Large intestine (tissue), 3 donors: ENCODE data around the gene TP53RK. TPM values are rescaled to one million over a fixed set of nuclear protein-coding genes. Genes with fewer than 3 reads are reported as not detected.

ENCODE experiments used
- DNase-seq, 2 donors: peaks; one replicate each; pipeline versions ENCODE4 v3.0.0 to v3.0.0-alpha.2; 2013
- H3K27ac ChIP-seq: one replicate; pipeline ENCODE4 v1.5.1; 2013; ENCODE audit warnings: low read length
- H3K27me3 ChIP-seq: 2 replicates; pipeline ENCODE4 v1.6.1; 2013; ENCODE audit warnings: low read length; ENCODE audit not compliant: control insufficient read depth, insufficient read depth
- H3K36me3 ChIP-seq: 2 replicates; pipeline ENCODE4 v1.6.1; 2013; ENCODE audit warnings: low read length; ENCODE audit not compliant: control insufficient read depth, insufficient read depth
- H3K4me1 ChIP-seq: one replicate; pipeline ENCODE4 v1.6.1; 2013; ENCODE audit warnings: low read length; ENCODE audit not compliant: control insufficient read depth, insufficient read depth
- H3K4me3 ChIP-seq: one replicate; pipeline ENCODE4 v1.5.1; 2013; ENCODE audit warnings: low read length
- H3K9me3 ChIP-seq: one replicate; pipeline ENCODE4 v1.6.1; 2013; ENCODE audit warnings: mild to moderate bottlenecking, low read depth, low read length, moderate library complexity; ENCODE audit not compliant: control insufficient read depth
- WGBS: methylation state at CpG from one replicate; pipeline ENCODE4 v1.1.5; 2013; ENCODE audit warnings: low lambda C conversion rate; ENCODE audit not compliant: insufficient coverage; 5-methylcytosine and 5-hydroxymethylcytosine counted together
- polyA plus RNA-seq: library from polyadenylated mRNA; unstranded; fragments of 120-200 nt; gene quantifications from one replicate; pipeline ENCODE4 v1.2.1, GENCODE V29; 2013

The TP53RK gene
- polyA plus RNA-seq, 1 donor: 13.1 TPM

GRCh38 chr20:46699651-46700359 lies 10.6 kb upstream of the TP53RK start:
- Histone ChIP-seq H3K27me3 (peaks cover 4% of the 10 kb centered on the region), H3K4me3 (no peak overlapping the region), H3K4me1 (no peaks in the 10 kb centered on the region), H3K9me3 (no peaks in the 10 kb centered on the region), H3K27ac (no peak overlapping the region), H3K36me3 (no peaks in the 10 kb centered on the region)
- DNase-seq: no peak
- 40% methylated on average over 1 of the region's 12 CpGs for WGBS

DNA sequence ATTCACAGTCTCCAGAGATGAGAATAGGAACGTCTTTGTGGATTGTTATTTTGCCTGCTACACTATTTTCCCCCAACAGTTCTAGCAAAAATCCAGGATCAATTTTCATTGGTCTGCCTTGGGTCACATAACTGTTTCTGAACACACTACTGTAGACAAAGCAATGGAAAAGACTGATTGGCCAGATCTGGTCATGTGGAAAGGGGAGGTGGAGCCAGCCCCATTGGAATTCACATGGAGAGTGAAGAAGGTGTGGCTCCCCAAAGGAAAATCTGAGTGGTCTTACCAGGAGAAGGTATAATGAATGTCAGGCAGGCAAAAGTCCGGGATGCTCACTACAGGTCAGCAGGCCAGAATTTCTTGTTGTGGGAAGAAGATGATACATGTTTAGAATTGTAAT lies 9.5 kb upstream of the TP53RK start:
- DNase-seq: no peak
- Histone ChIP-seq H3K9me3 (no peaks in the 10 kb centered on the region), H3K4me3 (no peak overlapping the region), H3K4me1 (no peaks in the 10 kb centered on the region), H3K36me3 (no peaks in the 10 kb centered on the region), H3K27ac (no peak overlapping the region), H3K27me3 (peaks cover 4% of the 10 kb centered on the region)
- 100% methylated on average over 1 of the region's 2 CpGs for WGBS

DNA sequence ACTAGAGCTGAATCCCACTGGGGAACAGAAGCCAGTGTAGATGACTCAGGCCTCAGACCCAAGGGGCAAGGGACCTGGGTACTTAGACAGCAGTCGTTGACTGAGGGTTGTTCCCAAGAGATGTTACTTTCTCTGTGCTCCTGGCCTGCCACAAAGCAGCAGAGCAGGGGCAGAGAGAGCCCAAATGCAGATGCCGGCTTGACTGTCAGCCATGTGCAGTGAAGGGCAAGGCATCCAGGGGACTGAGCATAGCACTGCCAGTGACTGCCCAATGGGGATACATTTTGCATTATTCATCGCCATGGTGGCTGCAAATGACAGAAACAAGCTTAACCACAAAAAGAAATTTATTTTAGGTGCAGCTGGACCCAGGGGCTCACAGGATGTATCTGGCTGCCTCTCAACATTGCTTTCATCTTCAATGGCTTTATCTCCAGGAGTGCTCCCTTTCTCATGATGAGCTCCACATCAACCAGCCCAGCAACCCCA lies 7.6 kb upstream of the TP53RK start:
- no CpG with 5 or more reads among the region's 3 CpGs for WGBS
- H3K9me3 ChIP-seq: no peaks in the 10 kb centered on the region
- no peaks in the 10 kb centered on the region for H3K36me3 ChIP-seq
- H3K27ac ChIP-seq: no peak overlapping the region
- DNase-seq: no peak
- no peaks in the 10 kb centered on the region for H3K4me1 ChIP-seq
- H3K27me3 ChIP-seq: peaks cover 4% of the 10 kb centered on the region
- H3K4me3 ChIP-seq: no peak overlapping the region

DNA sequence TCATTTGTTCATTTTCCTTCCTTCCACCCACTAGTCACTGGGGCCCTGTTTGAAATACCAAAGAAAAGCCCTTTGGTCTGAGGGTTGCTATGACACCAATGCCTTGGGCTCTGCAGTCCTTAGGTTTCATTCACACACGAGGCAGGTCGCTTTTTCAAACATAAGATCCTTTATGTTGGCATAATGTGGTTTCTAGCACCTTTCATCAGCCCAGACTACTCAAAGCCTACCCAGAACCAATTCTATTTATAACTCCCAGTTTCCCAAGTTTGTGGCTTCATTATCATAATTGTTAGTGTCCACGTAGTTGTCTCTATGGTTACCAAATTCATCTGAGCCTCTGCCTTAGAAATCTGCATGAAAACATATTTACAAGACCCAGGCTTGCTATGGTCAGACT lies 6.6 kb upstream of the TP53RK start:
- Histone ChIP-seq H3K9me3 (no peaks in the 10 kb centered on the region), H3K27ac (no peak overlapping the region), H3K27me3 (peaks cover 4% of the 10 kb centered on the region), H3K4me1 (no peaks in the 10 kb centered on the region), H3K4me3 (no peak overlapping the region), H3K36me3 (no peaks in the 10 kb centered on the region)
- WGBS: no CpG with 5 or more reads among the region's 3 CpGs
- peak in 1 of 2 donors; percentile 30 for DNase-seq

- H3K4me3 ChIP-seq: no peak overlapping the region
- WGBS: 80% methylated on average over 1 of the region's 2 CpGs
- DNase-seq: no peak
- H3K27ac ChIP-seq: no peak overlapping the region
- H3K9me3 ChIP-seq: no peaks in the 10 kb centered on the region
- H3K27me3 ChIP-seq: peaks cover under 1% of the 10 kb centered on the region
- no peaks in the 10 kb centered on the region for H3K4me1 ChIP-seq
- no peaks in the 10 kb centered on the region for H3K36me3 ChIP-seq
Observed at GRCh38 chr20:46694484-46694883, 5.2 kb upstream of the TP53RK start.

GRCh38 chr20:46691196-46691595 lies 2.0 kb upstream of the TP53RK start:
- WGBS: 94% methylated on average over 4 of the region's 4 CpGs
- Histone ChIP-seq H3K36me3 (peaks cover 4% of the 10 kb centered on the region), H3K4me1 (no peaks in the 10 kb centered on the region), H3K27ac (no peak overlapping the region), H3K4me3 (no peak overlapping the region), H3K27me3 (no peaks in the 10 kb centered on the region), H3K9me3 (no peaks in the 10 kb centered on the region)
- no peak for DNase-seq

GRCh38 chr20:46690219-46691106 lies 1.2 kb upstream of the TP53RK start:
- H3K9me3 ChIP-seq: no peaks in the 10 kb centered on the region
- H3K4me3 ChIP-seq: peak overlapping the region; percentile 71
- peak overlapping the region; percentile 78 for H3K27ac ChIP-seq
- H3K4me1 ChIP-seq: no peaks in the 10 kb centered on the region
- peaks cover 4% of the 10 kb centered on the region for H3K36me3 ChIP-seq
- peak in 1 of 2 donors; percentile 44 for DNase-seq
- H3K27me3 ChIP-seq: no peaks in the 10 kb centered on the region
- 64% methylated on average over 11 of the region's 13 CpGs for WGBS

DNA sequence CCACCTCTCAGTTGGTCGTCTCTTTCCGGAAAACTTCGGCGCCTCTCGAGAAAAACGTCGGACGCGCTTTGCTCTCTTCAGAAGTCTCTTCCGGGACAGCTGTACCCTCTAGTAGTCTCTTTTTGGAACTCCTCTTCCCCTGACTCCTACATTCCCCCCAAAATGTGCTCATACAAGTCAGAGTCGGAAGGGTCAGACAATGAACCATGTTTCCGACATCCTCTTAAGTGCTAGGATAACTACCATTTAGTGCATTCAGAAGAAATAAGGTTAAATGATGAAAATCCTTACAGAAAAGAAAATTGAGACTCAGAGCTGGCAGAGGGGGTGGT lies 476 bp upstream of the TP53RK start:
- Histone ChIP-seq H3K27me3 (no peaks in the 10 kb centered on the region), H3K27ac (peak overlapping the region; percentile 78), H3K4me3 (peak overlapping the region; percentile 71), H3K36me3 (peaks cover 4% of the 10 kb centered on the region), H3K4me1 (no peaks in the 10 kb centered on the region), H3K9me3 (no peaks in the 10 kb centered on the region)
- WGBS: no CpG with 5 or more reads among the region's 12 CpGs
- no peak for DNase-seq

- Histone ChIP-seq H3K36me3 (peaks cover 4% of the 10 kb centered on the region), H3K4me3 (peak overlapping the region; percentile 71), H3K27me3 (no peaks in the 10 kb centered on the region), H3K4me1 (no peaks in the 10 kb centered on the region), H3K27ac (peak overlapping the region; percentile 89), H3K9me3 (no peaks in the 10 kb centered on the region)
- 40% methylated on average over 2 of the region's 20 CpGs for WGBS
- peak in 1 of 2 donors; percentile 47 for DNase-seq
Observed at GRCh38 chr20:46688151-46689081, 828 bp downstream of the TP53RK start.
